Endodermal cell (in vitro differentiated cells): Measurements from ENCODE around the gene FOXC2. TPM values are rescaled to one million over a fixed set of nuclear protein-coding genes. Genes with fewer than 3 reads are reported as not detected.

Experiments
- DNase-seq: peaks from one replicate; pipeline ENCODE4 v3.0.0-alpha.2; 2017
- H3K27ac ChIP-seq: 2 replicates; pipeline ENCODE4 v1.5.1; 2013; ENCODE audit warnings: mild to moderate bottlenecking, low read depth, low read length, moderate library complexity
- H3K27me3 ChIP-seq: 2 replicates; pipeline ENCODE4 v1.6.1; 2013; ENCODE audit warnings: mild to moderate bottlenecking, low read length, moderate library complexity; ENCODE audit not compliant: insufficient read depth, control insufficient read depth, poor library complexity, severe bottlenecking
- H3K36me3 ChIP-seq: 2 replicates; pipeline ENCODE4 v1.7.0; 2013; ENCODE audit warnings: mild to moderate bottlenecking, low read length, moderate library complexity; ENCODE audit not compliant: control insufficient read depth, insufficient read depth
- H3K4me1 ChIP-seq: one replicate; pipeline ENCODE4 v1.7.0; 2013; ENCODE audit warnings: low read length; ENCODE audit not compliant: control insufficient read depth, insufficient read depth
- H3K4me3 ChIP-seq: 2 replicates; pipeline ENCODE4 v1.5.1; 2013; ENCODE audit warnings: mild to moderate bottlenecking, low read length, moderate library complexity
- H3K9ac ChIP-seq: 2 replicates; pipeline ENCODE4 v1.6.1; 2013; ENCODE audit warnings: mild to moderate bottlenecking, low read length, moderate library complexity; ENCODE audit not compliant: poor library complexity, severe bottlenecking; ENCODE audit errors: extremely low read depth
- H3K9me3 ChIP-seq: 2 replicates; pipeline ENCODE4 v1.6.1; 2013; ENCODE audit warnings: mild to moderate bottlenecking, low read length, moderate library complexity; ENCODE audit not compliant: control insufficient read depth
- H3K27ac Mint-ChIP-seq: 2 replicates; pipeline ENCODE4 v1.8.0; 2020; ENCODE audit warnings: mixed read lengths
- H3K27me3 Mint-ChIP-seq: 2 replicates; pipeline ENCODE4 v1.8.0; 2021; ENCODE audit warnings: mild to moderate bottlenecking, mixed read lengths; ENCODE audit not compliant: insufficient read depth
- H3K36me3 Mint-ChIP-seq: 2 replicates; pipeline ENCODE4 v1.8.0; 2020; ENCODE audit warnings: low read depth, mixed read lengths
- H3K4me1 Mint-ChIP-seq: 2 replicates; pipeline ENCODE4 v1.8.0; 2020; ENCODE audit warnings: mixed read lengths
- H3K4me3 Mint-ChIP-seq: 2 replicates; pipeline ENCODE4 v1.8.0; 2020; ENCODE audit warnings: mild to moderate bottlenecking, moderate library complexity, mixed read lengths
- H3K9me3 Mint-ChIP-seq: 2 replicates; pipeline ENCODE4 v1.8.0; 2020; ENCODE audit warnings: mild to moderate bottlenecking, mixed read lengths
- WGBS, 2 experiments: methylation state at CpG; one replicate each; pipeline versions ENCODE4 v1.1.5 to v1.1.7; 2013; ENCODE audit warnings: missing lambda C conversion rate in 2 of 2, mixed read lengths in 1 of 2; ENCODE audit not compliant: insufficient coverage in 1 of 2, insufficient read length in 1 of 2; 5-methylcytosine and 5-hydroxymethylcytosine counted together
- total RNA-seq, 2 donors: library from RNA; stranded (reverse); fragmentation: NEBNext Ultra II Directional in 1 of 2; extraction: Animal tissue kit (Norgen Biotek cat#: 25700) in 1 of 2; gene quantifications; 2 replicates in 1 of 2; 3 replicates in 1 of 2; pipeline ENCODE4 v1.2.1, GENCODE V29; 2021
- TF ChIP-seq, protein P1 (sequence below): fragments of 200-600 bp; sonication (generic); conservative IDR thresholded peaks from 2 replicates; pipeline ENCODE4 v1.5.0; 2021; ENCODE audit warnings: antibody characterized with exemption, mild to moderate bottlenecking

Gene FOXC2
- total RNA-seq, 2 donors from 2014 or later = 0.20 TPM; not detected in 1

DNA sequence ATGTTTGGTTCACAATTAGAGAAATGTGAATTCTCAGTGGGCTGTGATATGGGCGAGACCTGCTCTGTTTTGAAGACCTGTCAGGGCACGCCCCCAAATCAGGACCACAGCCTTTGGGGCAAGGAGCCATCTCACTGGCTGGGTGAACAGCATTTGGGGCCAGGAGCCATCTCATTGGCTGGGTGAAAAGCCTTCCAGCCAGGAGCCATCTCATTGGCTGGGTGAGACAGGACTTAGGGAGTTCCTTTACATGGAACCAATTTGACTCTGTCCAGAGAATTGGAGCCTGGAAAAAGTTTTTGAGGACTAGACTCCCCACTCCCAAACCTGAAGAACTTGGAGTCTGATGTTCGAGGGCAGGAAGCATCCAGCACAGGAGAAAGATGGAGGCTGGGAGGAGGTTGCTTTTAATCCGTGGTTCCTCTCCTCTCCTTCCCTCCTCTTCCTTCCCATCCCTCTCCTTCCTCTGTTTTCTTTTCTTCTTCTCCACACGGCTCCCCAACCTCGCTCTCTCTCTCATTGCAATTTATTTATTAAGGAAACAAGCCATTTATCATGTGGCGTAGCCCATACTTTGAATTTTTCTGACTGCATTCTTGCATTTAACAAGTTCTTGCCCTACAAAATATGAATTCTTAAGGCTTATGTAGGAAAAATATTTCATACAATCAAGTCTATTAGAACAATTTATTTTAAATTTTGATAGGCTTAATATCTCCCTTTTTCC is 31.4 kb downstream of the FOXC2 start:
- H3K9me3 ChIP-seq = no peaks in the 10 kb centered on the region
- 84 to 90% methylated on average over 4 to 6 of the region's 7 CpGs for WGBS, 2 experiments
- Mint-ChIP-seq H3K9me3 (no peaks in the 10 kb centered on the region), H3K4me3 (no peak overlapping the region), H3K27me3 (peaks cover 33% of the 10 kb centered on the region), H3K4me1 (peaks cover 7% of the 10 kb centered on the region), H3K36me3 (no peaks in the 10 kb centered on the region), H3K27ac (no peak overlapping the region)
- H3K27me3 ChIP-seq = peaks cover 36% of the 10 kb centered on the region
- no peak for DNase-seq
- no peak overlapping the region for H3K4me3 ChIP-seq
- no peaks in the 10 kb centered on the region for H3K36me3 ChIP-seq
- H3K27ac ChIP-seq = no peak overlapping the region
- TF ChIP-seq, protein P1, sequence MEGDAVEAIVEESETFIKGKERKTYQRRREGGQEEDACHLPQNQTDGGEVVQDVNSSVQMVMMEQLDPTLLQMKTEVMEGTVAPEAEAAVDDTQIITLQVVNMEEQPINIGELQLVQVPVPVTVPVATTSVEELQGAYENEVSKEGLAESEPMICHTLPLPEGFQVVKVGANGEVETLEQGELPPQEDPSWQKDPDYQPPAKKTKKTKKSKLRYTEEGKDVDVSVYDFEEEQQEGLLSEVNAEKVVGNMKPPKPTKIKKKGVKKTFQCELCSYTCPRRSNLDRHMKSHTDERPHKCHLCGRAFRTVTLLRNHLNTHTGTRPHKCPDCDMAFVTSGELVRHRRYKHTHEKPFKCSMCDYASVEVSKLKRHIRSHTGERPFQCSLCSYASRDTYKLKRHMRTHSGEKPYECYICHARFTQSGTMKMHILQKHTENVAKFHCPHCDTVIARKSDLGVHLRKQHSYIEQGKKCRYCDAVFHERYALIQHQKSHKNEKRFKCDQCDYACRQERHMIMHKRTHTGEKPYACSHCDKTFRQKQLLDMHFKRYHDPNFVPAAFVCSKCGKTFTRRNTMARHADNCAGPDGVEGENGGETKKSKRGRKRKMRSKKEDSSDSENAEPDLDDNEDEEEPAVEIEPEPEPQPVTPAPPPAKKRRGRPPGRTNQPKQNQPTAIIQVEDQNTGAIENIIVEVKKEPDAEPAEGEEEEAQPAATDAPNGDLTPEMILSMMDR = no peak
- no peaks in the 10 kb centered on the region for H3K4me1 ChIP-seq
- no peak overlapping the region for H3K9ac ChIP-seq

DNA sequence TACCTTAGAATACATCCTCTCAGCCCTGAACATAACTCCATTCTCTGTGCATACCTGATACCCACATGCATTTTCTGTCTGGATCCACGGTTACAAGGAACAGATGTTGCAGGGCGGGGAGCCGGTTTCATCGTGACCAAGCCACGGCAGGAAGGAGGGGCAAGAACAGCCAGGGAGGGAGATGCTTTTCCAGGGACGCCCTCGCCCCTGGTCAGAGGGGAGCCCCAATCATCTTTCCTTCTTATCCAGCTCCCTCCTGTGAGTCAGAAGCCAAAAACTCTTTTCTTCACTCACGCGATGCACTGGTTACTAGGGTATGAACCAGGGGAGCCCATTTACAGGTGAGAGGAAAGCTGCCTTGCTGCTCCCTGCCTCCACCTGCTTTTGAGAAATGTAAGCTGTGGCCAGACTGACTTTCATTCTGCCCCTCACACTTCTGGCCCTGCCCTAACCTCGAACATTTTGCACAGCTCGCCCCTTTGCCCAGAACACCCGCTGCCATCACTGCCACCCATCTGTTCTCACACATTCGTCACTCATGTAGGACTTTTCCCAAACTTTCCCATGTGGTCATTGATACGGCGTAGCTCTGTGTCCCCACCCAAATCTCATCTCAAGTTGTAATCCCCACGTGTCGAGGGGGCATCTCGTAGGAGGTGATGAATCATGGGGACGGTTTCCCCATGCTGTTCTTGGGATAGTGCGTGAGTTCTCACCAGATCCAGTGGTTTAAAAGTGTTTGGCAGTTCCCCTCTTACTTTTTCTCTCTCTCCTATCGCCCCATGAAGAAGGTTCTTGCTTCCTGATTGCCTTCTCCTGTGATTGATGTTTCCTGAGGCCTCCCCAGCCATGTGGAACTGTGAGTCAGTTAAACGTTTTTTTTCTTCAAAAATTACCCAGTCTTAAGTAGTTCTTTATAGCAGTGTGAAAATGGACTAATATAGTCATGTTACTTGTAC is 32.3 kb downstream of the FOXC2 start:
- Mint-ChIP-seq H3K27me3 (peaks cover 25% of the 10 kb centered on the region), H3K9me3 (no peaks in the 10 kb centered on the region), H3K4me3 (no peak overlapping the region), H3K4me1 (peaks cover 7% of the 10 kb centered on the region), H3K27ac (no peak overlapping the region), H3K36me3 (no peaks in the 10 kb centered on the region)
- Histone ChIP-seq H3K4me3 (no peak overlapping the region), H3K36me3 (no peaks in the 10 kb centered on the region), H3K27me3 (peaks cover 28% of the 10 kb centered on the region), H3K27ac (no peak overlapping the region), H3K9ac (no peak overlapping the region), H3K4me1 (no peaks in the 10 kb centered on the region), H3K9me3 (no peaks in the 10 kb centered on the region)
- WGBS, 2 experiments = 88 to 95% methylated on average over 18 to 22 of the region's 22 CpGs
- TF ChIP-seq, protein P1 = no peak
- DNase-seq = no peak

DNA sequence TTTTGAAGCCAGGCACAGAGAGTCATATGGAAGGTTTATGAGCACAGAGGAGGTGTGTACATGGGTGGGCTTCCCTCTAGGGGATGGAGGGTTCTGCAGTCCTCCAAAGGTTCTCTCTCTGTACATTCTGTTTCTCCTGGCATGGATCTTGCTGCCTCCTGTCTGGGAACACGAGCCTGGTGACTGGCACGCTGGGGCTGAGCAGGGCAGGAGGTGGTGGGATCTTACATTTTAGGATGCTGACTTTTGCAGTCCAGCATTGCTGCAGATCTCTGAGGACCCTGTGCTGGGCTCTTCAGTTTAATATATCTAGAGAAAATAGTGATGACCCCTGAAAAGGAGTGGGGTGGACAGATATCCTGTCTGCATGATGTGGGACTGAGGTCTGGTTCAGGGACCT is 34.7 kb downstream of the FOXC2 start:
- no peaks in the 10 kb centered on the region for H3K9me3 Mint-ChIP-seq
- no peak overlapping the region for H3K27ac Mint-ChIP-seq
- Histone ChIP-seq H3K4me1 (no peaks in the 10 kb centered on the region), H3K36me3 (no peaks in the 10 kb centered on the region), H3K9ac (no peak overlapping the region), H3K9me3 (no peaks in the 10 kb centered on the region), H3K27me3 (peaks cover 11% of the 10 kb centered on the region), H3K27ac (no peak overlapping the region), H3K4me3 (no peak overlapping the region)
- 83 to 87% methylated on average over 1 to 2 of the region's 2 CpGs for WGBS, 2 experiments
- DNase-seq = no peak
- peaks cover 7% of the 10 kb centered on the region for H3K4me1 Mint-ChIP-seq
- H3K27me3 Mint-ChIP-seq = peaks cover 17% of the 10 kb centered on the region
- TF ChIP-seq, protein P1 = no peak
- H3K36me3 Mint-ChIP-seq = no peaks in the 10 kb centered on the region
- H3K4me3 Mint-ChIP-seq = no peak overlapping the region
